Activated gamma-delta T cell treated with Interleukin-2 at 50 U/mL for 16 hours (primary cell): ENCODE measurements around the gene PGAM1.
"Not testable (repeated sequence)": the region's sequence is repeated elsewhere in the genome, so short reads cannot be mapped to it uniquely, and the experiment has no call there.

Source experiments
- DNase-seq: peaks from one replicate; pipeline ENCODE4 v3.0.0-alpha.2; 2020

The PGAM1 gene

GRCh38 chr10:97408496-97408992 is 17.4 kb upstream of the PGAM1 start:
- DNase-seq: no peak

GRCh38 chr10:97411406-97411805 is 14.6 kb upstream of the PGAM1 start:
- DNase-seq: no peak

GRCh38 chr10:97412891-97413304 is 13.1 kb upstream of the PGAM1 start:
- no peak for DNase-seq

GRCh38 chr10:97416565-97416964 is 9.4 kb upstream of the PGAM1 start:
- no peak for DNase-seq

- not testable (repeated sequence) for DNase-seq
Measured at GRCh38 chr10:97423757-97424098, 2.3 kb upstream of the PGAM1 start.

GRCh38 chr10:97426776-97427570 is 982 bp downstream of the PGAM1 start:
- DNase-seq: no peak

GRCh38 chr10:97427571-97428179 is 1.7 kb downstream of the PGAM1 start:
- no peak for DNase-seq

GRCh38 chr10:97428572-97428981 is 2.6 kb downstream of the PGAM1 start:
- DNase-seq: no peak

GRCh38 chr10:97434055-97434454 is 8.1 kb downstream of the PGAM1 start:
- no peak for DNase-seq

GRCh38 chr10:97434557-97434956 is 8.6 kb downstream of the PGAM1 start:
- DNase-seq: no peak

- no peak for DNase-seq
Measured at GRCh38 chr10:97435211-97435610, 9.2 kb downstream of the PGAM1 start.

- DNase-seq: no peak
Measured at GRCh38 chr10:97442277-97442676, 16.3 kb downstream of the PGAM1 start.

- DNase-seq: no peak
Measured at GRCh38 chr10:97444212-97444611, 18.2 kb downstream of the PGAM1 start.

- DNase-seq: no peak
Measured at GRCh38 chr10:97445357-97445721, 19.3 kb downstream of the PGAM1 start.

GRCh38 chr10:97445722-97446639 is 20.0 kb downstream of the PGAM1 start, which contains the start of the genes EXOSC1 and ZDHHC16:
TSS of gene EXOSC1 (minus strand) at chr10:97446006. CDS start at chr10:97445985, 21 bp downstream.
TSS of gene ZDHHC16 (plus strand) at chr10:97446175. CDS start at chr10:97451676, 5,501 bp downstream.
- DNase-seq: peak; percentile 88

GRCh38 chr10:97450828-97451227 is 24.8 kb downstream of the PGAM1 start:
- no peak for DNase-seq

GRCh38 chr10:97451605-97452004 is 25.6 kb downstream of the PGAM1 start:
- no peak for DNase-seq

GRCh38 chr10:97452352-97452751 is 26.4 kb downstream of the PGAM1 start:
- DNase-seq: no peak

- DNase-seq: no peak
Measured at GRCh38 chr10:97454330-97455036, 28.5 kb downstream of the PGAM1 start.

- DNase-seq: no peak
Measured at GRCh38 chr10:97456034-97456685, 30.2 kb downstream of the PGAM1 start.

GRCh38 chr10:97456686-97457065 is 30.7 kb downstream of the PGAM1 start:
- no peak for DNase-seq

- DNase-seq: no peak
Measured at GRCh38 chr10:97459111-97459510, 33.1 kb downstream of the PGAM1 start.
